Measurements from ENCODE around the gene DSC1.

- TF ChIP-seq CTCF (IDR thresholded peaks at IDR 0.05) (no peak), EP300 (IDR thresholded peaks at IDR 0.05) (no peak)
Measured at GRCh38 chr18:31209041-31209440, 46.4 kb upstream of the DSC1 start.
